BJ (cell line): ENCODE data around the gene TMTC1. TPM values are rescaled to one million over a fixed set of nuclear protein-coding genes. Genes with fewer than 3 reads are reported as not detected.
"Not testable (repeated sequence)": the region's sequence is repeated elsewhere in the genome, so short reads cannot be mapped to it uniquely, and the experiment has no call there.

Experiments used
- CTCF ChIA-PET: fragments of 350-600 bp; formaldehyde crosslinking; extraction: SDS; loops from one replicate; lab custom pipeline; 2021; ENCODE audit warnings: antibody characterized with exemption, inconsistent platforms; lab: Yijun Ruan, JAX
- POLR2A ChIA-PET: fragments of 300-600 bp; sonication (Branson Sonifier 250); formaldehyde crosslinking; extraction: SDS; loops from one replicate; lab custom pipeline; 2021; ENCODE audit warnings: antibody characterized with exemption; lab: Charles Lee
- DNase-seq: peaks from one replicate; pipeline ENCODE4 v3.0.0-alpha.2; 2011; ENCODE audit warnings: low read depth
- H3K27me3 ChIP-seq: 2 replicates; pipeline ENCODE4 v1.6.0; 2011; ENCODE audit warnings: low read length; ENCODE audit not compliant: control insufficient read depth, insufficient read depth
- H3K36me3 ChIP-seq: 2 replicates; pipeline ENCODE4 v1.5.1; 2011; ENCODE audit warnings: low read length; ENCODE audit not compliant: control insufficient read depth, insufficient read depth
- H3K4me3 ChIP-seq: 2 replicates; pipeline ENCODE4 v1.5.1; 2011; ENCODE audit warnings: low read depth, mild to moderate bottlenecking, control low read depth, low read length
- polyA plus RNA-seq: library from polyadenylated mRNA; depleted of rRNA; stranded (reverse); fragments of >200 nt; gene quantifications from 2 replicates; pipeline ENCODE4 v1.2.3, GENCODE V29; 2011
- TF ChIP-seq, protein P1 (sequence below): IDR thresholded peaks from 2 replicates; pipeline ENCODE4 v1.5.1; 2011; ENCODE audit warnings: low read depth, mild to moderate bottlenecking, control low read depth, inconsistent platforms, low read length, moderate library complexity; ENCODE audit not compliant: insufficient read depth

The TMTC1 gene
- polyA plus RNA-seq, 1 experiment, result 21.8 TPM

DNA sequence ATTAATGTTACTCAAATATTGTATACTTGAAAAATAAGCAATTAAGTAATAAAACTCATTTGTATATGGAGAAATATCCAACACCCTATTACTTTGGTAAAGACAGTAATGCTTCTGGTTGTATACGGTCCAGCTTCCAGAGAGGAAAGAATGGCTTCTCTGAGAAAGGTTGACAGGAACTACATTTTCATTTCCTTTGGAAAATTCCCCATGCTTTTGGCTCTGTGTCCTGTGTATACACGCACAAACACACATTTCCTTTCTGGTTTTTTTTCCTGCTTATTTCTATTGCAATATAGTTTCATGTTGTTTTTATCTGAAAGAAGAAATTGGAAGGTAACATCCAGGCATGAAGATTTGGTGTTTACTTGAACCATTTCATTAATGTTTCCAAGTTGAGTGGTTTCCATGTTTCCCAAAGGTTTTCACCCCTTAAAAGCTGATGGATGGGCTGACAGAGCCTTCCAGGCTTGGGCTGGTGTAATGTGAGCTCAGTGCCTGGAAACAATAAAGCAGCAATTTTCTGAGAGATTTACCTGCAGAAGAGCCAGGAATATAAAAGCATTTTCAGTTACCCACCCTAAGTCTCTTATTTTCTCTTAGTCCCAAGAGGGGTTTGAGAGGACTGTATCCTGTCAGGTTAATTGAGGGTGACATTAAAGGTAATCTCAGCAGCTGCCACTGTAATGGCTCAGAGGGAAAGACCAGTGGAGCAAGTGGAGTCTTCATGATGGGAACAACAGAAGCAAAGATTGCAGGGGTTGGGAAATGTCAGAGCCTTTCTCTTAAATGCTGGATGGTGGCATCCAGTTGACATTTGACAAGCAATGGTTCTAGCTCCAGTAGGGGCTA lies 33.4 kb upstream of the TMTC1 start:
- Histone ChIP-seq H3K27me3 (peaks cover 2% of the 10 kb centered on the region; the same call in 1 of the 2 replicates), H3K36me3 (no peaks in the 10 kb centered on the region), H3K4me3 (no peak overlapping the region)
- ChIA-PET CTCF (no interaction called here), POLR2A (no interaction called here)
- TF ChIP-seq, protein P1, sequence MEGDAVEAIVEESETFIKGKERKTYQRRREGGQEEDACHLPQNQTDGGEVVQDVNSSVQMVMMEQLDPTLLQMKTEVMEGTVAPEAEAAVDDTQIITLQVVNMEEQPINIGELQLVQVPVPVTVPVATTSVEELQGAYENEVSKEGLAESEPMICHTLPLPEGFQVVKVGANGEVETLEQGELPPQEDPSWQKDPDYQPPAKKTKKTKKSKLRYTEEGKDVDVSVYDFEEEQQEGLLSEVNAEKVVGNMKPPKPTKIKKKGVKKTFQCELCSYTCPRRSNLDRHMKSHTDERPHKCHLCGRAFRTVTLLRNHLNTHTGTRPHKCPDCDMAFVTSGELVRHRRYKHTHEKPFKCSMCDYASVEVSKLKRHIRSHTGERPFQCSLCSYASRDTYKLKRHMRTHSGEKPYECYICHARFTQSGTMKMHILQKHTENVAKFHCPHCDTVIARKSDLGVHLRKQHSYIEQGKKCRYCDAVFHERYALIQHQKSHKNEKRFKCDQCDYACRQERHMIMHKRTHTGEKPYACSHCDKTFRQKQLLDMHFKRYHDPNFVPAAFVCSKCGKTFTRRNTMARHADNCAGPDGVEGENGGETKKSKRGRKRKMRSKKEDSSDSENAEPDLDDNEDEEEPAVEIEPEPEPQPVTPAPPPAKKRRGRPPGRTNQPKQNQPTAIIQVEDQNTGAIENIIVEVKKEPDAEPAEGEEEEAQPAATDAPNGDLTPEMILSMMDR, result no peak
- DNase-seq, result no peak

DNA sequence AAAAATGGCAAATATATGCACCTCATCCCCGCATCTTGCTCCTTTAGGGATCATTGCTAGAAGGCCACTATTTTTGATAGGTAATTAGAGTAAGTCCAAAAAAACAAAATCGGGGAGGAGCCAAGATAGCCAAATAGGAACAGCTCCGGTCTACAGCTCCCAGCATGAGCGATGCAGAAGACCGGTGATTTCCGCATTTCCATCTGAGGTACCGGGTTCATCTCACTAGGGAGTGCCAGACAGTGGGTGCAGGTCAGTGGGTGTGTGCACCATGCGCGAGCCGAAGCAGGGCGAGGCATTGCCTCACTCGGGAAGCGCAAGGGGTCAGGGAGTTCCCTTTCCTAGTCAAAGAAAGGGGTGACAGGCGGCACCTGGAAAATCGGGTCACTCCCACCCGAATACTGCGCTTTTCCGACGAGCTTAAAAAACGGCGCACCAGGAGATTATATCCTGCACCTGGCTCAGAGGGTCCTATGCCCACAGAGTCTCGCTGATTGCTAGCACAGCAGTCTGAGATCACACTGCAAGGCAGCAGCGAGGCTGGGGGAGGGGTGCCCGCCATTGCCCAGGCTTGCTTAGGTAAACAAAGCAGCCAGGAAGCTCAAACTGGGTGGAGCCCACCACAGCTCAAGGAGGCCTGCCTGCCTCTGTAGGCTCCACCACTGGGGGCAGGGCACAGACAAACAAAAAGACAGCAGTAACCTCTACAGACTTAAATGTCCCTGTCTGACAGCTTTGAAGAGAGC lies 26.0 kb upstream of the TMTC1 start:
- POLR2A ChIA-PET, result not testable (repeated sequence)

DNA sequence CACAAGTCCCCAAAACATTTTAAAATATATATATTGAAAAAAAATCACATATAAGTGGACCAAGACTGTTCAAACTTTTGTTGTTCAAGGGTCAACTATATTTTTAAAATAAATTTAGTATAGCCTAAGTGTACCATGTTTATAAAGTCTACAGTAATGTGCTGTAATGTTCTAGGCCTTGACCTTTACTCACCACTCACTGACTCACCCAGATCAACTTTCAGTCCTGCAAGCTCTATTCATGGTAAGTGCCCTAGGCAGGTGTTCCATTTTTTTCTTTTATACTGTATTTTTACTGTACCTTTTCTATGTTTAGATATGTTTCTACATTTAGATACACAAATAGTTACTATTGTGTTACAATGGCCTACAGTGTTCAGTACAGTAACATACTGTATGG lies 23.4 kb upstream of the TMTC1 start:
- Histone ChIP-seq H3K36me3 (no peaks in the 10 kb centered on the region), H3K27me3 (no peaks in the 10 kb centered on the region), H3K4me3 (no peak overlapping the region)
- TF ChIP-seq, protein P1, result no peak
- CTCF ChIA-PET, result no interaction called here
- DNase-seq, result no peak
- POLR2A ChIA-PET, result no interaction called here

More for the DNA sequence above, 26.0 kb upstream of the TMTC1 start:
- not testable (repeated sequence) for DNase-seq, H3K27me3 ChIP-seq, H3K4me3 ChIP-seq, H3K36me3 ChIP-seq
- CTCF ChIA-PET, result interaction anchor here (1.0 kb wide), 1 partner anchor 11 kb away, joined by 3 read pairs; no protein-coding TSS in a partner anchor

DNA sequence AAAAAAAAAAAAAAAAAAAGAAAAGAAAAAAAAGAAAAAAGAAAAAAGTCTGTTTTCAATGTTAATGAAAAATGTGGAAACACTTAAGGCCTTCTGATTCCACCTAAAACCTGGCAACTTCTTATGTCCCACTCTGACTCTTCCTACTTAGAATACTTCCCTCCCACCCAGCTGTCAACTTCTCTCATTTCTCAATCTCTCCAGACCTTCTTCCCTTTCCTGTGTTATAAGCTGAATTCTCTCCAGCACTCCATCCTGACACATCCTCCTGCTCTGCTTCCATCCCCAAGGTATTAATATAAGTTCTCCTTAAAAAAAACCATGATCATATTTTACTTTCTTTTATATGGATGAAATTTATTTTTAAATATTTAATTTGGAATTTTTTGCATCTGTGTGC lies 20.3 kb upstream of the TMTC1 start:
- ChIA-PET POLR2A (no interaction called here), CTCF (no interaction called here)
- TF ChIP-seq, protein P1, result no peak
- H3K4me3 ChIP-seq, result no peak overlapping the region
- no peaks in the 10 kb centered on the region for H3K36me3 ChIP-seq
- DNase-seq, result no peak
- H3K27me3 ChIP-seq, result peaks cover 5% of the 10 kb centered on the region

DNA sequence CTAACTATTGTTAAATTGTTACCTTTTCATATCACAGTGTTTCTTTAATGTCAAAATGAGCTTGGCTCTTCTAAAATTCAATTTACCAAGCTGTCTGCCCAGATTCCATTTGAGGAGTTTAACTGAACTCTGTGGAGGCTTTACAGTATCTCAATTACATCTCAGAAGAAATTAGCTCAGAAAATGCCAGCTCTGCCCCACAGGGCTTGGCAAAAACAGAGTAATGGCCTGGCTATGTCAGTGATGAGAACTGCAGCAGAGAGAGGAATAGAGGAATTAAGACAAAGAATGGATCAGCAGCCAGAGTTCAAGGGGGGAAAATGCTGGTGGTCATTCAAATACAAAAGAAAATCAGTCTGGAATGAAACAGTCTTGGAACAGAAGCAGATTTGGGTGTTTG lies 15.8 kb upstream of the TMTC1 start:
- Histone ChIP-seq H3K36me3 (no peaks in the 10 kb centered on the region), H3K27me3 (peaks cover 7% of the 10 kb centered on the region), H3K4me3 (no peak overlapping the region)
- TF ChIP-seq, protein P1, result no peak
- CTCF ChIA-PET, result no interaction called here
- POLR2A ChIA-PET, result no interaction called here
- DNase-seq, result no peak
